ENCODE results near the gene LPP. TPM values are rescaled to one million over a fixed set of nuclear protein-coding genes. Genes with fewer than 3 reads are reported as not detected.

Gene LPP
- total RNA-seq, 1 experiment from 2014 or later: 148 TPM

GRCh38 chr3:188533612-188534357 lies 379.8 kb downstream of the LPP start:
- H3K4me2 ChIP-seq: no peak overlapping the region
- POLR2A ChIA-PET (ENCODE audit: unreplicated experiment): interaction anchor here (0.7 kb wide), 1 partner anchor 60 kb away, joined by 6 read pairs; no protein-coding TSS in a partner anchor
- H4K20me1 ChIP-seq (ENCODE audit: insufficient read depth): no peaks in the 10 kb centered on the region
- H3K4me3 ChIP-seq: no peak overlapping the region
- no peaks in the 10 kb centered on the region for H3K79me2 ChIP-seq (ENCODE audit: low read depth)
- TF ChIP-seq EZH2 (IDR thresholded peaks at IDR 0.05; ENCODE audit: low read depth): no peak
- TF ChIP-seq, protein P1, sequence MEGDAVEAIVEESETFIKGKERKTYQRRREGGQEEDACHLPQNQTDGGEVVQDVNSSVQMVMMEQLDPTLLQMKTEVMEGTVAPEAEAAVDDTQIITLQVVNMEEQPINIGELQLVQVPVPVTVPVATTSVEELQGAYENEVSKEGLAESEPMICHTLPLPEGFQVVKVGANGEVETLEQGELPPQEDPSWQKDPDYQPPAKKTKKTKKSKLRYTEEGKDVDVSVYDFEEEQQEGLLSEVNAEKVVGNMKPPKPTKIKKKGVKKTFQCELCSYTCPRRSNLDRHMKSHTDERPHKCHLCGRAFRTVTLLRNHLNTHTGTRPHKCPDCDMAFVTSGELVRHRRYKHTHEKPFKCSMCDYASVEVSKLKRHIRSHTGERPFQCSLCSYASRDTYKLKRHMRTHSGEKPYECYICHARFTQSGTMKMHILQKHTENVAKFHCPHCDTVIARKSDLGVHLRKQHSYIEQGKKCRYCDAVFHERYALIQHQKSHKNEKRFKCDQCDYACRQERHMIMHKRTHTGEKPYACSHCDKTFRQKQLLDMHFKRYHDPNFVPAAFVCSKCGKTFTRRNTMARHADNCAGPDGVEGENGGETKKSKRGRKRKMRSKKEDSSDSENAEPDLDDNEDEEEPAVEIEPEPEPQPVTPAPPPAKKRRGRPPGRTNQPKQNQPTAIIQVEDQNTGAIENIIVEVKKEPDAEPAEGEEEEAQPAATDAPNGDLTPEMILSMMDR (conservative IDR thresholded peaks at IDR 0.05): no peak
- H3K9me3 ChIP-seq (ENCODE audit: insufficient read depth, low read depth): no peaks in the 10 kb centered on the region
- H2AFZ ChIP-seq: no peak overlapping the region
- H3K4me1 ChIP-seq (replicated peaks; ENCODE audit: insufficient read depth): peaks cover 5% of the 10 kb centered on the region; the same call in 1 of the 2 replicates
- no peaks in the 10 kb centered on the region for H3K9me2 ChIP-seq (ENCODE audit: insufficient read depth)
- CTCF ChIA-PET: no interaction called here
- no TSS peak for BruUV-seq (replicated peaks)
- intact Hi-C loops (cut with micrococcal nuclease; ENCODE audit: unreplicated experiment): no loop called here
- H3K27me3 ChIP-seq (ENCODE audit: insufficient read depth, low read depth): no peaks in the 10 kb centered on the region
- no peak for DNase-seq
- no peaks in the 10 kb centered on the region for H3K36me3 ChIP-seq (ENCODE audit: low read depth)
- H3K27ac ChIP-seq: no peak overlapping the region
- no peaks in the 10 kb centered on the region for H3F3A ChIP-seq (ENCODE audit: insufficient read depth, low read depth)

GRCh38 chr3:188534633-188535032 lies 380.7 kb downstream of the LPP start:
- Histone ChIP-seq H3K9me3 (ENCODE audit: insufficient read depth, low read depth) (no peaks in the 10 kb centered on the region), H3K27ac (no peak overlapping the region), H3K27me3 (ENCODE audit: insufficient read depth, low read depth) (no peaks in the 10 kb centered on the region), H3K36me3 (ENCODE audit: low read depth) (no peaks in the 10 kb centered on the region), H4K20me1 (ENCODE audit: insufficient read depth) (no peaks in the 10 kb centered on the region), H3F3A (ENCODE audit: insufficient read depth, low read depth) (no peaks in the 10 kb centered on the region), H3K4me3 (no peak overlapping the region), H3K9me2 (ENCODE audit: insufficient read depth) (no peaks in the 10 kb centered on the region), H3K79me2 (ENCODE audit: low read depth) (no peaks in the 10 kb centered on the region), H3K4me2 (no peak overlapping the region), H2AFZ (no peak overlapping the region), H3K4me1 (replicated peaks; ENCODE audit: insufficient read depth) (peaks cover 5% of the 10 kb centered on the region; the same call in 1 of the 2 replicates)
- CTCF ChIA-PET: no interaction called here
- TF ChIP-seq, protein P1 (conservative IDR thresholded peaks at IDR 0.05): no peak
- TF ChIP-seq EZH2 (IDR thresholded peaks at IDR 0.05; ENCODE audit: low read depth): no peak
- no peak for DNase-seq
- BruUV-seq (replicated peaks): no TSS peak
- POLR2A ChIA-PET (ENCODE audit: unreplicated experiment): no interaction called here
- intact Hi-C loops (cut with micrococcal nuclease; ENCODE audit: unreplicated experiment): no loop called here

DNA sequence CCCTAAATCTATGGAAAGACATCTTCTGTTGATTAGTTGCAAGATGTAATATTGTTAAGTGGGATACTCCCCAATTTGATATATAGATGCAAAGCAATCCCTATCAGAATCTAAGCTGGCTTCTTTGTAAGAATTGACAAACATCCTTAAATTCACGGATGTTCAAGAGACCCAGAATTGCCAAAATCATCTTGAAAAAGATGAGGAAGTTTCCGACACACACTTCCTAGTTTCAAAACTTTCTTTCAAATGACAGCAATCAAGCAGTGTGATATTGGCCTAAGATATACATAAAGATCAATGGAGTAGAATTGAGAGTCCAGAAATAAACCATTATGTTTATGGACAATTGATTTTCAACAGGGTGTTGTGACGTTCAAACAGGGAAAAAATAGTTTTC lies 383.6 kb downstream of the LPP start:
- Histone ChIP-seq H3K36me3 (ENCODE audit: low read depth) (no peaks in the 10 kb centered on the region), H3K4me1 (replicated peaks; ENCODE audit: insufficient read depth) (no peaks in the 10 kb centered on the region), H2AFZ (no peak overlapping the region), H3K27me3 (ENCODE audit: insufficient read depth, low read depth) (no peaks in the 10 kb centered on the region), H3K79me2 (ENCODE audit: low read depth) (no peaks in the 10 kb centered on the region), H3K27ac (no peak overlapping the region), H3K9me2 (ENCODE audit: insufficient read depth) (no peaks in the 10 kb centered on the region), H3K9me3 (ENCODE audit: insufficient read depth, low read depth) (no peaks in the 10 kb centered on the region), H3K4me2 (no peak overlapping the region), H4K20me1 (ENCODE audit: insufficient read depth) (no peaks in the 10 kb centered on the region), H3F3A (ENCODE audit: insufficient read depth, low read depth) (no peaks in the 10 kb centered on the region), H3K4me3 (no peak overlapping the region)
- intact Hi-C loops (cut with micrococcal nuclease; ENCODE audit: unreplicated experiment): no loop called here
- TF ChIP-seq, protein P1 (conservative IDR thresholded peaks at IDR 0.05): no peak
- no peak for TF ChIP-seq EZH2 (IDR thresholded peaks at IDR 0.05; ENCODE audit: low read depth)
- CTCF ChIA-PET: no interaction called here
- no TSS peak for BruUV-seq (replicated peaks)
- no peak for DNase-seq
- POLR2A ChIA-PET (ENCODE audit: unreplicated experiment): no interaction called here

All from PC-9 (cell line).